HG03135 (cell line): ENCODE results near the gene SCN3B.

Experiments
- ATAC-seq: cut with Tn5 transposase; IDR thresholded peaks from one replicate; pipeline ENCODE4 v1.9.1; 2021; ENCODE audit warnings: mild to moderate bottlenecking, moderate library complexity; ENCODE audit not compliant: unreplicated experiment

Gene SCN3B, protein sequence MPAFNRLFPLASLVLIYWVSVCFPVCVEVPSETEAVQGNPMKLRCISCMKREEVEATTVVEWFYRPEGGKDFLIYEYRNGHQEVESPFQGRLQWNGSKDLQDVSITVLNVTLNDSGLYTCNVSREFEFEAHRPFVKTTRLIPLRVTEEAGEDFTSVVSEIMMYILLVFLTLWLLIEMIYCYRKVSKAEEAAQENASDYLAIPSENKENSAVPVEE

DNA sequence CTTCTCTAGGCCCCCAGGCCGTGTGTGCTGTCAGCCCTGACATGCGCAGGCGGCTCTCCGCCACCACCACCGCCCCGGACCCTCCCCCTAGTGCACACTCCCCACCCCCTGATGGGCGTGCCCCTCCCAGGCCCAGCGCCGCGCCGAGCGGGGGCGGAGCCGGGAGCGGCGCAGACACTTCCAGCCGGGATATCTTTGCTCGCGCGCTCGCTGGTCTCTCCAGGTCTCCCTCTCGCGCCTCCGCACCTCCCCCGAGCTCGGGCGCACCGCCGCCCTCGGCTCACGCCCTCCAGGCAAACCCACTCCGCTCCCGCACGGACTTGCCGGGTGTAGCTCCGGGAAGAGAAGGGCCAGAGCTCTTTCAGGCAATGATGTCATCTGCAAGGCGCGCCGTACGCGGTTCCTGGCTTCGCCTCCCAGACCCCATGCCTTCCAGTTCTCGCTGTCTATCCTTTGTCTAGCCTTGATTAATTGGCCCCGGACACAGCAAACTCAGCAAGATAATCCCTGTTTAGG lies at the start of gene SCN3B:
SCN3B (minus strand) TSS at position 59 of the 516 bp plus-strand sequence. CDS start 823 bp downstream, outside the sequence.
- no peak for ATAC-seq

DNA sequence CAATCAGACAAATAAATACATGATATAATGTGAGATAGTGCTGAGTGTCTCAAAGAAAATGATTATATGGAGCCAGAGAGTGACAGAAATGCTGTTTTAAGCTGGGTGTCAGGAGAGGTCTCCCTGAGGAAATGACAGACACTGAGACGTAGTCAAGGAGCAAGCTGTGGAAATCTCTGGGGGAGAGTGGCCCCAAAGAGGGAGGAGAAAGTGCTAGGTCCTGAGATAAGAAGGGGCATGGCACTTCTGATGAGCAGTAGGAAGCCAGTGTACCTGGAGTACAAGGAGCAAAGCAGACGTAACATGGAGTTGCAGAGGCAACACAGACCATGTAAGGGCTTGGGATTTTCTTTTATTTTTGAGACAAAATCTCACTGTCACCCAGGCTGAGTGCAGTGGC lies 48.3 kb upstream of the SCN3B start:
- no peak for ATAC-seq

DNA sequence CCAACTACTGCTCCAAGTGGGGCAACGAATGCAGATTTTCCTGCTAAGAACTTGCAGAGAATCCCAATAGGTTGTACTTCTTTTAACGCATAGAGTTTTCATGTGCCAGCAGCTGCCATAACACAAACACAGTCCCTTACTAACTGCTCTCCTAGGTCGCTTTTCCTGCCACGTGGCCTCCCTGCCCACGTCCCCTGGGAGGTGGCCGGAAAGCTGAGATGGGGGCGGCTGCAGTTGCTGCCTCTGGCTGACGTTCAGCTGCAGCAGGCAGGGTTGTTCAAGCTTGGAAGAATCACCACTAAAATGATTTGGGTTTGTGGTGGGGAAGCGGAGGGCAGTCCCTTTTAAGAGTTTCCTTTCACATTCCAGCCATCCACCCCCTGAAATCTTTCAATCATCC lies 47.7 kb upstream of the SCN3B start:
- ATAC-seq = no peak

DNA sequence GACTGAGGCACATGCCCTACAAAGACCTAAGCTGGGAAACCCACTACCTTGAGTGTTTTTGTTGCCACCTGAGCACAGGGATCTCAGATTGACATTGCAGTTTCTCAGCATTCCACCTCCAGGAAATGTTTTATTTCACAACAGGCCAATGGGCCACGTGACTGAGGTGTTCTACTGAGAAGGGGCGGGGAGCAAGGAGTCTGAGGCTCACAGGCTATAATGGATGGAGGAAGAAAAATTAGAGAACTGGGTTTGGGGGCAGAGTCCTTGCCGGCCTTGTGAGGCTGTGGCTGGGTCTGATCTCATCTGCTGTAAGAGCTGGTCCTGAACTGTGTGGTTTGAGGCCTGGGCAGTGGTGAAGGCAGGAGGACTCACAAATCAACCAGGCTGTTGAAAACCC lies 46.3 kb upstream of the SCN3B start:
- ATAC-seq = no peak

DNA sequence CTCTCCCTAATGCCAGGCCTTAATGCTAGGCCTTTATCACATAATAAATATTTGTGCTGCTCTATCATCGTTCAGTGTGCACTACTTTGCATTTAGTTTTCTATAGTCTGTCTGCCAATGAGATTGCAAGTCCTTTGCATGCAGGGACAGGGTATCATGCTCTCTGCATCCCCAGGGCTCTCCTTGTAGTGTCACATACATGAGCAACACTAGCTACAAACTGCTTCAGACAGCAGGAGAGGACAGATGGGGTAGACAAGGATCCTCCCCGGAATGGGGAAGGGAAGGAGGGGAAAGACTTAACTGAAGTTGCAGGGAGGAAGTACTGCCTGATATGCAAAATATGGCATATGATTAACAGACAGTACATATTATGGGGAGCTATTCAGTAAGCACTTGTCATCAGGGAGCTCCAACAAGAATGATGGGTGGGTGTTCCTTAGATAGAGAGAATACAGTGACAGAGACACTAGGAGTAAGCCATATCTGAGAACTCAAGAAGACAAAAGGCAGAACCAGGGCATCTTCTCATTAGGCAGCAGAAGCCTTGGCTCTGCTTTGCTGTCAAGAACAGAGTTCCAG lies 44.2 kb upstream of the SCN3B start:
- ATAC-seq = no peak

DNA sequence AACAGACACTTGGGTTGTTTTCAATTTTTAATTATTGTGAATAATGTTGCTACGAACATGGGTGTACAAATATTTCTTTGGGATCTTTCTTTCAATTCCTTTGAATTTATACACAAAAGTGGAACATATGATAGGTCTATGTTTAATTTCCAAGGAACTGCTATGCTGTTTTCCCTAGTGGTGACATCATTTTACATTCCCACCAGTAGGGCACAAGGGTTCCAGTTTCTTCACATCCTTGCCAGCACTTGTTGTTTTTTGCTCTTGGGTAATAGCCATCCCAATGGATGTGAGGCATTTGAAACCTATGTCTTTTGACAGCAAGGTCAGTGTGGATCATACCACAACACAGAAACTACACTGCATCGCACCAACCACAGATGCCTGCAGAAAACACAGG lies 41.8 kb upstream of the SCN3B start:
- no peak for ATAC-seq

DNA sequence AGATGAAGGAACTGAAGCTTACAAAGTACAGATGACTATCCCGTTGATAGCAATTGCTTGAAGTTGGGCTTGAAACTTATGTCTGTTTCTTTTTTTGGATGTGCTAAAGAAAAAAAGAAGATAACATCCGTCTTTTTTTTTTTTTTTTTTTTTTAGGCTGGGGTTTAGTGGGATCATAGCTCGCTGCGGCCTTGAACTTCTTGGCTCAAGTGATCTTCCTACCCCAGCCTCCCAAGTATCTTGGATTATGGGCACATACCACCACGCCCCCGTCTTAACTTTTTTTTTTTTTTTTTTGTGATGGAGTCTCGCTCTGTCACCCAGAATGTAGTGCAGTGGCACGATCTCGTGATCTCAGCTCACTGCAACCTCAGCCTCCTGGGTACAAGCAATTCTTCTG lies 40.8 kb upstream of the SCN3B start:
- no peak for ATAC-seq

DNA sequence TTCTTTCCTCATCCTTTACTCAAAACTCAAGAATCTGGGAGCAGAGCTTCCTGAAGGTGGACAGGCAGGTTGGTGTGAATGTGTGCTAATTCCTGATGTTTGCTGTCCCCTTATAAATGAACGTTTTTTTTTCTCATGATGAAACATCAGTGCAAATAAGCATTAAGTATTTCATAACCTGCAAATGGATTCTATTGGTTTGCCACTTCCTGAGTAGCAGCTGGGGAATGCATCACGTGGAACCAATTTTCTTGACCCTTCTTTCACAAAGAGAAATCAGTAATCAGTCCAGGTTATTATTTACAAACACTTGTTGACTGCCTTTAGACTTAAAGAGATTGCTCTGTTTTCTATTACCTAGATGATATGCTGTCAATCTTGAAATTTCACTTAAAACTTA lies 40.1 kb upstream of the SCN3B start:
- no peak for ATAC-seq

DNA sequence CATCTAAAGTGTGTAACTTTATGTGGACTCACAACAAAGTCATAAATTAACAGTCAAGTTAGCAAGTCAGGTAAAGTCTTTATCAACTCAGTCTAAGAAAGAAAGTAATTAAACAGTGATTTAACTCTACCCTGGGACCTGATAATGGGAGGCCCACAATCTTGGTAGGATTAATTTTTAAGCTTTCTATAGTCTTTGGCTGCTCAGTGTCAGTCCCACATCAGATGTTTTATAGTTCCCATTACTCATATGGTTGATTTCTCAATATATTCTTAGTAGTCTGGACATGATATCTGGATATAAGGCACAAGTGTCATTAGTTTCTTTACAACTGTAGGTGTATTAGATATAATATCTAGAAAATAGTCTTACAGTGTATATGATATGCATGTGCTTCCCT lies 38.5 kb upstream of the SCN3B start:
- no peak for ATAC-seq

DNA sequence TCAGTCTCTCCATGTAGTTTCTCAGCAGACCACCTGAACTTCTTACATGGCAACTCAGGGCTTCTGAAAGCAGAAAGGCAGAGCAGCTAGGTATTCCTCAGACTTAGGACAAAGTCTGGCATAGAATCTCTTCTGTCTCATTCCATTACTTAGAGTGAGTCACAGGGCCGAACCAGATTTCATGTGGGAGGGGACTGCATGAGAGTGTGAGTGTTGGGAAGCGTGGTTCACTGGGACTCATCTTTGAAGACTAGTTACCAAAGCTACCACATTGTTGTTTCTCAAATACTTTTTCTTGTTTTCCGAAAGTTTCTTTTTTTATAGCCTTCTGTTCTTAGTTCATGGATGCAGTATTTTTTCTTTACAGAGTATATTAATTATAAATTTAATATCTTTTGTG lies 36.1 kb upstream of the SCN3B start:
- ATAC-seq = no peak

DNA sequence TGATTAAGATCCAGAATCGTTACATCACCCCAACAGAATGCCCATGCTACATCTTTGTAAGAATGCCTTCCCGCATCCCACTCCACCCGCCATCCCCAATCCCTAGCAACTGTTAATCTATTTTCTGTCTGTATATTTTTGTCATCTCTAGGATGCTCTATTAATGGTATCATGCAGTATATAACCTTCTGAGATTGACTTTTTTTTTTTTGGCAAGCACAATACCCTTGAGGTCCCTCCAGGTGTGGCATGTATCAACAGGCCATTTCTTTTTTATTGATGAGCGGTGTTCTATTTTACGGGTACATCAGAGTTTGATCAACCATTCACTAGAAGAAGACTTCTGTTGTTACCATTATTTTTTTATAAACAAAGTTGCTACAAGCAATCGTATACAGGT lies 30.2 kb upstream of the SCN3B start:
- ATAC-seq = no peak

DNA sequence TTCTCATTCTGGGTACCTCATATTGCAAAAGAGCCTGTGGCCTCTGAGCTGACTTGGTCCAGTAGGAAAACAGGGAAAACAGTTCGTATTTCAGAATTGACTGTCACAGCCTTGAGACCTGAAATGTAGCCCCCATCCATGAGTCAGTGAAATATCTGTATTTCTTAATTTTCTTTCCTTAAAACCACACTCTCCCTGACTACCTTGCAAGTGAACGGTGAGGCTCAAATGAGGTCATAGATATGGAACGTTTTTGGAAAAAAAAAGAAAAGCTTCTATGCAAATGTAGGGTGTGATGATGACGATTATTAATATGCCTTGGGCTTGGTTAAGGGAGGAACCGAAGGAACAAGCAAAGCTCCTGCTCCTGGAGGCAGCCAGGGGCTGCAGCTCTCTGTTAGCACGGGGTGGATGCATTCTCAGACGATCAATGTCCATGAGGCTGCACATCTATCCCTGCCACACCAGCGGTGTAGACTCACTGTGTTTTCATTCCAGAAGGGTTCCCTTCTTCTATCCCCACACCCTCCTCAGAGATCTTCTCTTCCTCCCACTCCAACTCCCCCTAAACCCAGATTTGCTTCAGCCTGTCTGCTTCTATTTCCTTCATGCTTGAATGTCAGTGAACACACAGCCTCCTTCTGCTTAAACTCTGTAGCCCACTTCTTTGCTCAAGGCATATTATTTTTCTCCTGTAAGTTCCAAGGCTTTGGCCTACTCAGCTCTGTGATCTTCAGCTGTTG lies 29.2 kb upstream of the SCN3B start:
- no peak for ATAC-seq

DNA sequence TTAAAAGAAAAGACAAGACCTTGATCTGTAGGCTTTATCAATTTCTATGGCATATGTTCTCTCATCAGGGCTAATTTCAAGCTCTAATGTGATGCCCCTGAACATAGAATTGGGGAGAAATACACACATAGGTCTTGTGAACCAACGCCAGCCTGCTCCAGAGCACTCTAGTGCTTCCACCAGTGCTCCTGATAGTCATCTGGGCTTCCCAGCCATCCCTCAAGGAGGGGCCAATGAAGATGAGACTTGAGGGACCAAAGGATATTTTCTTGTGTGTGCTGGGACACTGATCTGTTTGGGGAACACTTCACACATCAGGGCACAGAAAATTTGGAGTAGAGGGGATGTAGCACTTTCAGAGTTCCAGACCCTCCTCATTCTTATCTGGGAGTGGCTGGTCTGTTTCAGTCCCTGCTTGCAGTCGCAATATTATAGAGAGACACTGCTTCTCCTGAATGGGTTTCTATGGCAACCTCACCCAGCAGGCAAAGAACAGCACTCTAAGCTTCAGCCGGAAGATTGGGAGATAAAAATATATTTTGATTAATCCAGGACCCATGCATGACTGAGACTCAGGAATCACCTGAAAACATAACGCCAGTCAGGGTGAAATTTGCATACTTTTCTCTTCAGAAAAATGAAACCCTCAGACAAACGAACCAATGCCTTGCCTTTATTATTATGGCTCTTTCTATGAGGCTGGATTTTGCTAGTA lies 28.4 kb upstream of the SCN3B start:
- no peak for ATAC-seq

DNA sequence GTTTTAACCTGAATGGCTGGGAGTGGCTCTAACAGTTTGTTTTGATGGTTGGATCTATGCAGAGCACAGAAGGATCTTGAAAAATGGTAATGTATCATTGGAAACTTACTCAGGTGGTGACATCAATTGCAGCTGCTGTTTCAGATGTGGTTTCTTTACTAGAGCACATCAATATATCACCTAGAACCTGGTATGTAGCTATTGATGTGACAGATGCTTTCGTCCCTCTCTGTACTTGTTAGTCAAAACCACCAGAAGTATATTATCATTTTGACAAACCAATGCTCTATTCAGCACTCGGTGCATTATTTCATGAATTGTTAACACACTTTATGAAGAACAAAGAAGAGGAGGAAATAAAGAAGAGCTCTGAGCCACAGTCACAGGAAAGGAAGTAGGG lies 26.6 kb upstream of the SCN3B start:
- ATAC-seq = no peak

DNA sequence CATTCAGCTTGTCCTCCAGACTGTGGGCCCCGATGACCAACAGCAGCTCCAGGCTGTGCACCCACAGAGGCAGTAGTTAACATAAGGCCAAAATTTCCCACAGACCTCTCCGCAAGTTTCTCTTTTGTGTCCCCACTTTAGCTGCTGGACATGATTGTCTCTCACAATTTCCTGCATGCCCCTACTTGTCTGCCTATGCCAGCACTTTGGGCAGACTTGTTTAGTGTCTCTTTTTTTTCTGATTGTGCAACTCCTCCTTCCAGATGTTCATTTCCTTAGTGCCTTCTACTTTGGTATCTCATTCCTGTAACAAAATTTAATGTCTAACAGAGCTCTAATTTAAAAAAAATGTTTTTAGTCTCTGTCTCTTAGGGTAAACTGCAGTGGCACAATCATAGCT lies 23.8 kb upstream of the SCN3B start:
- no peak for ATAC-seq

DNA sequence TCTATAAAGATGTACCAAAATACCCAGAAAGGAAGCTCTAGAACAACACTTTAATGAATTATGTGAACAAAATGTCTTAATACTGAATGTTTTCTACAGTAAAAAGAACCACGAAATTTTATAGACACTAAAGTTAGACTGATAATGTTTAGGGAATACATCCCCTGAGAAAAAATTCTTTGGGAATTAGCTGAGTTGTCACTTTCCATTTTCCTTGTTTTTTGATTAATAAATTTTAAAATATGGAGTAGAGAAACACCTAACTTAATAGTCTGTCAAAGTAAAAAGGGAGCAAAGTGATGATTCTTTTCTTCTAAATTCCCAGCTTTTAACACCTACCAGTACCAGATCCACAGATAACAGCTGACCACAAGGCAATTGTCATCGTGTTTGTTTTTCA lies 23.1 kb upstream of the SCN3B start:
- no peak for ATAC-seq

DNA sequence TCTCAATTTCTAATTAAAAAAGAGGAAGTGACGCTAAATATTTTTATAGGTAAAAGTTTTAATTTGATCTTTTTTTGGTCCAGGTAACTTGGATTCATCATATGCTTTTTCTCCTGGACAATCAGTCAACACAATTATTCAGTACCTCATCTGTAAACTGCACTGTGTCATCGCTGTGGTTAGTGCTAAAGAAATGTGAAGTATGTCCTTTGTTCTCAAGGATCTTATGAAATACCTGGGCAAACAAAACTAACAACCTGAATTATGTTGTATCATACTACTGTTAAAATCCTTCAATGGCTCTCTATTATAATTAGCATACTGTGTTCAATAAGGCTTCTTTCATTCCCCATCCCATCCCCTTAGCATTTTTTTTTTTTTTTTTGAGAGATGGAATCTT lies 19.9 kb upstream of the SCN3B start:
- ATAC-seq = no peak

DNA sequence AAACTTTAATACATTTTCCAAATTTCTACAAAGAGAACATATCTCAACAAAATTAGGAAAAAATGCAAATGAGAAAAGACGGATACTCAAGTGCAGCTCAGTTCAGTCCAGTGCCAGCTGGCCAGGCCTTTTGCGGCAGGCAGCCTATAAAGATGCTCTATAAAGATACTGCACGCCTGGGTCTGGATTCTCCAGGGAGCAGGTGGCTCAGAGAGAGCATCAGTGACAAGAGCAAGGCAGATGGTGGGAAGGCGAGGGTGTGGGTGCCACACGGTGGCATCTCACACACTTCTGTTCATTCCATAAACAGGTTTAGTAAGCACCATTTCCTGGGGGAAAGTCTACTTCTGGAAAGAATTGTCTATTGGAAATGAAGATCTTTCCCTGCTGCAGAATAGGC lies 18.1 kb upstream of the SCN3B start:
- ATAC-seq = no peak

DNA sequence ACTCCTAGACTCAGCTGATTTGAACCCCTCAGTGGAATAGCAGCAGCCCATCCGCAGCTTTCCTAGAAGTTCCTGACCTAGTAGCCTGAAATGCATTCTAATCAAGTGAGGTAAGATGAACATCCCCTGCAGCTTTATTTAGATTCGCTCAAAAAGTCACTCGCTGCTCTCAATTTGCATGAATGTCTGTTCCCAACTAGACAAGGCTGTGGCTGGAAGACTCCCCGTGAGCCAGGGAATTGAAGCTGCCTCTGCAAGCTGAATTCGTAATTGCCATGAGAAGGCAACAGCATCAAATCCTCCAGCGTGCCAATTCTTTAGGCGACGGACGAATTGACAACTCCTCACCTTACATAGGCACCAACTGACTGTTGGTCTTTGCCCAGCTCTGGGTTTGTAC lies 17.1 kb upstream of the SCN3B start:
- no peak for ATAC-seq

DNA sequence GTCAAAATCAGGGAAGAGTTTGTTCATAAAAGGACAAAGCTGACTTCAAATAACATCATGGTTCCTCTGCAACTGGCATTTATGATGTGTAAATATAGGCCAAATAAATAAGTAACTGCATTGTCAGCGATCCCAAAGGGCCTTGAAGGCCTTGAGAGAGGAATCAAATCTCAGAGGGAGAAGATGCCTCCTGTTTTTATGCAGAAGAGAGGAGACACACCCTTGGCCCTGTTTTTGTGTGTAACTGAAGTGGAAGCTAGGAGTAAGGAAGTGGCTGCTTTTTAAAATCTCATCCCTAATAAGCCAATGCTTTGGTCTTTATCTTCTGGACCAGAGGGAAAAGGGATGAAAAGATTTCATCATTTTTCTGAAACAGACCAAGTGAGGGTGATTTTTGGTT lies 15.7 kb upstream of the SCN3B start:
- ATAC-seq = no peak

DNA sequence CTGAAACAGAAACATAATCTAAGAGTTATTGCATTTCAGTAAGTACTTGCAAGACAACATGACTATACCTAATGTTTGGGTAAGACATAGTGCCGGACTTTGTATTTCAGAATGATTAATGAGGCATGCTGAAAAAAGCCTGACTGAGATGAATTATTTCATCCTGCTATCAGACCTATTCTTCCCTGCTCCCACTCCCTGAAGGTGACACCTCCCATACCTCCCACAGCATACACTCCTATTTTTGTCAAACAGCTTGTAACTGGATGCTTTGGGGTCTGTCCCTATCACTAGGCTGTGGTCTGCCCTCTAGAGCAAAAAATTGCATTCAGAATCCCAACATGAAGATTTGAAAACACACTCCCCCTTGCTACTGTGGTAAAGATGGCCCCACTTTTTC lies 10.9 kb upstream of the SCN3B start:
- no peak for ATAC-seq

DNA sequence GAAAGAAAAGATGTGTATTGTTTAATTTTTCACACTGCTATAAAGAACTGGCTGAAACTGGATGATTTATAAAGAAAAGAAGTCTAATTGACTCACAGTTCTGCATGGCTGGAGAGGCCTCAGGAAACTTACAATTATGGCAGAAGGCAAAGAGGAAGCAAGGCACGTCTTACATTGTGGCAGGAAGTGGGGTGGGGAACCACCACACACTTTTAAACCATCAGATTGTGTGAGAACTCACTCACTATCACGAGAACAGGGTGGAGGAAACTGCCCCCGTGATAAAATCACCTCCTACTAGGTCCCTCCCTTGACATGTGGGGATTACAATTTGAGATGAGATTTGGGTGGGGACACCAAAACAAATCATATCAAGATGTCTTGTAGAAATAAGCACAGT lies 5.5 kb upstream of the SCN3B start:
- ATAC-seq = peak; percentile 89
